ENCODE results near the gene CNTN2.
A peak's percentile ranks its signal among the peaks of the same experiment; 100 is the strongest.

Gene CNTN2

DNA sequence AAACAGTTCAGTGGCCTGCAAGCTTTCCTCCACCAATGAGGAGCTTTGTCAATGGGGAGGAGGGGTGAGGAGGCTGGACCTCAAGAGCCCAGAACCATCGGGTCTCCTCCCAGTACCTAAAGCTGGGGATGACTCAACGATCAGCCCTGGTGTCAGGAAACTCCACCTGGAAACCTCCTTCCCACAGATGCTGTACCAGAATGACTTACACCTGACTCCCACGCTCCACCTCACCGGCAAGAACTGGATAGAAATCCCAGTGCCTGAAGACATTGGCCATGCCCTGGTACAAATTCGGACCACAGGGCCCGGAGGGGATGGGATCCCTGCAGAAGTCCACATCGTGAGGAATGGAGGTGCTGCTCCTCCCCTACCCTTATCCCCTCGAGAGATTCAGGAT, 29.9 kb downstream of the CNTN2 start:
- Histone ChIP-seq H3K9me3 (ENCODE audit: control insufficient read depth, low read length) (no peaks in the 10 kb centered on the region), H2AK5ac (ENCODE audit: low read length, severe bottlenecking) (no peak overlapping the region)

GRCh38 chr1:205073511-205073910, 30.5 kb downstream of the CNTN2 start:
- H3K27me3 ChIP-seq (ENCODE audit: control insufficient read depth in 1 of 2, insufficient read depth in 1 of 2, low read length in 2 of 2) = peaks cover 0 to 4% of the 10 kb centered on the region in 2 experiments
- no peak overlapping the region for H3K4me2 ChIP-seq (ENCODE audit: low read length, poor library complexity, severe bottlenecking)
- 92% methylated on average over 12 of the region's 12 CpGs for WGBS
- H2BK15ac ChIP-seq (ENCODE audit: low read depth, poor library complexity, severe bottlenecking) = no peak overlapping the region
- H3K14ac ChIP-seq (ENCODE audit: low read length in 2 of 2) = no peak overlapping the region
- H3K27ac ChIP-seq (ENCODE audit: low read length, poor library complexity, severe bottlenecking) = no peak overlapping the region
- peaks cover 6% of the 10 kb centered on the region for H3K4me1 ChIP-seq (ENCODE audit: control insufficient read depth, insufficient read depth, low read depth, low read length)
- H2AK5ac ChIP-seq (ENCODE audit: low read length, severe bottlenecking) = no peak overlapping the region
- H3K79me1 ChIP-seq (replicated peaks; ENCODE audit: low read length, poor library complexity, severe bottlenecking) = no peaks in the 10 kb centered on the region
- no peak overlapping the region for H3K23ac ChIP-seq (ENCODE audit: low read length in 2 of 2)
- DNase-seq = no peak
- H3K36me3 ChIP-seq (ENCODE audit: control insufficient read depth in 1 of 2, insufficient read depth in 2 of 2, low read depth in 1 of 2, low read length in 2 of 2) = no peaks in the 10 kb centered on the region
- no peaks in the 10 kb centered on the region for H3K9me3 ChIP-seq (ENCODE audit: control insufficient read depth, low read length)
- no peak overlapping the region for H2BK5ac ChIP-seq (ENCODE audit: low read depth, low read length, poor library complexity, severe bottlenecking)
- H2AFZ ChIP-seq (ENCODE audit: low read depth, low read length) = no peak overlapping the region
- no peak overlapping the region for H3K4me3 ChIP-seq (ENCODE audit: insufficient read depth in 1 of 2, low read depth in 1 of 2, low read length in 2 of 2)
- H2BK12ac ChIP-seq (ENCODE audit: low read length in 2 of 2) = no peak overlapping the region
- H3K4ac ChIP-seq (ENCODE audit: low read depth in 1 of 2, low read length in 2 of 2) = no peak overlapping the region
- H2BK120ac ChIP-seq (ENCODE audit: low read depth, low read length) = no peak overlapping the region
- no peak overlapping the region for H3K18ac ChIP-seq (ENCODE audit: low read depth in 1 of 2, low read length in 2 of 2)
- H4K8ac ChIP-seq (ENCODE audit: low read length) = no peak overlapping the region
- H4K91ac ChIP-seq (ENCODE audit: low read length) = no peak overlapping the region
- H3K9ac ChIP-seq (ENCODE audit: low read length) = no peak overlapping the region

More for the DNA sequence above, 29.9 kb downstream of the CNTN2 start:
- peaks cover 4 to 7% of the 10 kb centered on the region in 2 experiments for H3K27me3 ChIP-seq (ENCODE audit: control insufficient read depth in 1 of 2, insufficient read depth in 1 of 2, low read length in 2 of 2)
- no peak overlapping the region for H2BK15ac ChIP-seq (ENCODE audit: low read depth, poor library complexity, severe bottlenecking)
- no peak overlapping the region for H3K4me3 ChIP-seq (ENCODE audit: insufficient read depth in 1 of 2, low read depth in 1 of 2, low read length in 2 of 2)
- H3K14ac ChIP-seq (ENCODE audit: low read length in 2 of 2) = no peak overlapping the region
- H4K8ac ChIP-seq (ENCODE audit: low read length) = no peak overlapping the region
- no peak overlapping the region for H2BK5ac ChIP-seq (ENCODE audit: low read depth, low read length, poor library complexity, severe bottlenecking)
- no peak overlapping the region for H3K9ac ChIP-seq (ENCODE audit: low read length)
- no peak overlapping the region for H2AFZ ChIP-seq (ENCODE audit: low read depth, low read length)
- H2BK120ac ChIP-seq (ENCODE audit: low read depth, low read length) = no peak overlapping the region
- no peak overlapping the region for H3K4ac ChIP-seq (ENCODE audit: low read depth in 1 of 2, low read length in 2 of 2)
- no peak overlapping the region for H3K23ac ChIP-seq (ENCODE audit: low read length in 2 of 2)
- no peak overlapping the region for H3K4me2 ChIP-seq (ENCODE audit: low read length, poor library complexity, severe bottlenecking)
- DNase-seq = no peak
- H4K91ac ChIP-seq (ENCODE audit: low read length) = no peak overlapping the region
- WGBS = 84% methylated on average over 8 of the region's 8 CpGs
- no peak overlapping the region for H2BK12ac ChIP-seq (ENCODE audit: low read length in 2 of 2)
- H3K36me3 ChIP-seq (ENCODE audit: control insufficient read depth in 1 of 2, insufficient read depth in 2 of 2, low read depth in 1 of 2, low read length in 2 of 2) = no peaks in the 10 kb centered on the region
- no peak overlapping the region for H3K18ac ChIP-seq (ENCODE audit: low read depth in 1 of 2, low read length in 2 of 2)
- no peaks in the 10 kb centered on the region for H3K79me1 ChIP-seq (replicated peaks; ENCODE audit: low read length, poor library complexity, severe bottlenecking)
- H3K27ac ChIP-seq (ENCODE audit: low read length, poor library complexity, severe bottlenecking) = no peak overlapping the region
- peaks cover 6% of the 10 kb centered on the region for H3K4me1 ChIP-seq (ENCODE audit: control insufficient read depth, insufficient read depth, low read depth, low read length)

DNA sequence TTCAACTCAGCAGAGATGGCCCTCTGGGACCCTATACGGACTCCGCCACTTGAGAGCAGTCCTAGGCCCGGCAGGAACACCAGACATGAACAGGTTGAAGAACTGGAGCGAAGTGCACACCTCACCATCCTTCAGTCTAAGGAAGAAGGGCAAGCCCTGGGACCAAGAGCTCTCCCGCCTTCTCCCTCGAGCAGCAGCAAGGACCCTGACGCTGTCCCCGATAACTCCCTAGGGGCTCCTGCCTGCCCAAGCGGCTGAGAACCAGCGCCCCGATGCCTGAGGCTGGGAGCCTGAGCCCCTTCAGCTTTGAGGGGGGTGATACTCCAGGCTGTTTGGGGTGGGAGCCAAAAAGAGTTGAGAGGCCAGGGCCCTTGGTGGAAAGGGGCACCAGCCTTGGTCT, 31.1 kb downstream of the CNTN2 start:
- Histone ChIP-seq H3K4ac (ENCODE audit: low read depth in 1 of 2, low read length in 2 of 2) (no peak overlapping the region), H3K9me3 (ENCODE audit: control insufficient read depth, low read length) (no peaks in the 10 kb centered on the region), H2BK15ac (ENCODE audit: low read depth, poor library complexity, severe bottlenecking) (no peak overlapping the region), H2AFZ (ENCODE audit: low read depth, low read length) (no peak overlapping the region), H2BK12ac (ENCODE audit: low read length in 2 of 2) (no peak overlapping the region), H2BK5ac (ENCODE audit: low read depth, low read length, poor library complexity, severe bottlenecking) (no peak overlapping the region), H4K91ac (ENCODE audit: low read length) (peak overlapping the region; percentile 29), H3K4me3 (ENCODE audit: insufficient read depth in 1 of 2, low read depth in 1 of 2, low read length in 2 of 2) (no peak overlapping the region), H3K9ac (ENCODE audit: low read length) (no peak overlapping the region), H3K4me2 (ENCODE audit: low read length, poor library complexity, severe bottlenecking) (no peak overlapping the region), H2AK5ac (ENCODE audit: low read length, severe bottlenecking) (no peak overlapping the region), H4K8ac (ENCODE audit: low read length) (no peak overlapping the region), H2BK120ac (ENCODE audit: low read depth, low read length) (no peak overlapping the region), H3K36me3 (ENCODE audit: control insufficient read depth in 1 of 2, insufficient read depth in 2 of 2, low read depth in 1 of 2, low read length in 2 of 2) (no peaks in the 10 kb centered on the region), H3K18ac (ENCODE audit: low read depth in 1 of 2, low read length in 2 of 2) (no peak overlapping the region), H3K14ac (ENCODE audit: low read length in 2 of 2) (no peak overlapping the region), H3K79me1 (replicated peaks; ENCODE audit: low read length, poor library complexity, severe bottlenecking) (no peaks in the 10 kb centered on the region), H3K4me1 (ENCODE audit: control insufficient read depth, insufficient read depth, low read depth, low read length) (peaks cover 6% of the 10 kb centered on the region), H3K27ac (ENCODE audit: low read length, poor library complexity, severe bottlenecking) (no peak overlapping the region), H3K23ac (ENCODE audit: low read length in 2 of 2) (no peak overlapping the region), H3K27me3 (ENCODE audit: control insufficient read depth in 1 of 2, insufficient read depth in 1 of 2, low read length in 2 of 2) (peaks cover 0 to 4% of the 10 kb centered on the region in 2 experiments)
- 92% methylated on average over 11 of the region's 11 CpGs for whole genome bisulfite sequencing
- no peak for DNase-seq

DNA sequence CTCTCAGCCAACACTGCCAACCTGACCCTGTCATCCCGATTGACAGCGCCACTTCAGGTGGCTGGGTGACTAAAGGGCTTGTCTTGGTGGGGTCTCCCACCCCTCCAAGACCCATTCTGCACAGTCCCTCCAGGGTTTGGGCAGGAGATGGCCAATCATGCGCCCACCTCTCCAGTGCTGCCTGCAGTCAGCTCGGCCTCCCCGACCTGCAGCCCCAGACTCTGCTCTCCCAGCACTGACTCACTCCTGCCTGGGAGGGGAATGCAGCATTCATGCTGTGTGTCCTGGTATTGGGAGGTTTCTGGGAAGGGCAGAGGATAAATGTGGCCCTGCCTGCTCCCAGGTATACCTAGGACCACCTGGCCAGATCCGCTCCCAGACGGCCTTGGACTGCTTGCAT, 31.5 kb downstream of the CNTN2 start:
- H3K27me3 ChIP-seq (ENCODE audit: control insufficient read depth in 1 of 2, insufficient read depth in 1 of 2, low read length in 2 of 2) = no peaks in the 10 kb centered on the region
- no peak for DNase-seq
- H3K23ac ChIP-seq (ENCODE audit: low read length in 2 of 2) = no peak overlapping the region
- no peaks in the 10 kb centered on the region for H3K79me1 ChIP-seq (replicated peaks; ENCODE audit: low read length, poor library complexity, severe bottlenecking)
- H2BK120ac ChIP-seq (ENCODE audit: low read depth, low read length) = no peak overlapping the region
- no peak overlapping the region for H2BK5ac ChIP-seq (ENCODE audit: low read depth, low read length, poor library complexity, severe bottlenecking)
- H3K27ac ChIP-seq (ENCODE audit: low read length, poor library complexity, severe bottlenecking) = no peak overlapping the region
- no peak overlapping the region for H3K4ac ChIP-seq (ENCODE audit: low read depth in 1 of 2, low read length in 2 of 2)
- H2AFZ ChIP-seq (ENCODE audit: low read depth, low read length) = no peak overlapping the region
- no peak overlapping the region for H3K9ac ChIP-seq (ENCODE audit: low read length)
- no peak overlapping the region for H3K18ac ChIP-seq (ENCODE audit: low read depth in 1 of 2, low read length in 2 of 2)
- H3K4me1 ChIP-seq (ENCODE audit: control insufficient read depth, insufficient read depth, low read depth, low read length) = peaks cover 6% of the 10 kb centered on the region
- H3K9me3 ChIP-seq (ENCODE audit: control insufficient read depth, low read length) = no peaks in the 10 kb centered on the region
- no peak overlapping the region for H4K8ac ChIP-seq (ENCODE audit: low read length)
- no peak overlapping the region for H4K91ac ChIP-seq (ENCODE audit: low read length)
- H2AK5ac ChIP-seq (ENCODE audit: low read length, severe bottlenecking) = no peak overlapping the region
- H3K14ac ChIP-seq (ENCODE audit: low read length in 2 of 2) = no peak overlapping the region
- H3K36me3 ChIP-seq (ENCODE audit: control insufficient read depth in 1 of 2, insufficient read depth in 2 of 2, low read depth in 1 of 2, low read length in 2 of 2) = no peaks in the 10 kb centered on the region
- 82% methylated on average over 5 of the region's 7 CpGs for WGBS
- H3K4me2 ChIP-seq (ENCODE audit: low read length, poor library complexity, severe bottlenecking) = no peak overlapping the region
- no peak overlapping the region for H3K4me3 ChIP-seq (ENCODE audit: insufficient read depth in 1 of 2, low read depth in 1 of 2, low read length in 2 of 2)
- H2BK12ac ChIP-seq (ENCODE audit: low read length in 2 of 2) = no peak overlapping the region
- H2BK15ac ChIP-seq (ENCODE audit: low read depth, poor library complexity, severe bottlenecking) = no peak overlapping the region
